NT2/D1 (cell line): ENCODE data around the gene NEGR1.

Source experiments
- DNase-seq: peaks from one replicate; pipeline ENCODE4 v3.0.0-alpha.2; 2011; ENCODE audit warnings: low read depth, low spot score
- H3K27me3 ChIP-seq: 2 replicates; pipeline ENCODE4 v1.6.0; 2011; ENCODE audit warnings: mild to moderate bottlenecking; ENCODE audit not compliant: insufficient read length, insufficient read depth
- H3K36me3 ChIP-seq: 2 replicates; pipeline ENCODE4 v1.6.1; 2011; ENCODE audit warnings: mild to moderate bottlenecking, low read length, mixed read lengths; ENCODE audit not compliant: insufficient read depth, insufficient read length
- H3K4me1 ChIP-seq: 2 replicates; pipeline ENCODE4 v1.5.1; 2011; ENCODE audit not compliant: insufficient read depth, insufficient read length
- H3K4me3 ChIP-seq: 2 replicates; pipeline ENCODE4 v1.5.1; 2011; ENCODE audit warnings: low read depth; ENCODE audit not compliant: insufficient read length
- H3K9ac ChIP-seq: 2 replicates; pipeline ENCODE4 v1.6.0; 2011; ENCODE audit warnings: low read depth; ENCODE audit not compliant: insufficient read length
- H3K9me3 ChIP-seq: 2 replicates; pipeline ENCODE4 v1.5.1; 2011; ENCODE audit warnings: mild to moderate bottlenecking, low read length; ENCODE audit not compliant: insufficient read depth
- SUZ12 ChIP-seq: IDR thresholded peaks from 2 replicates; pipeline ENCODE4 v1.6.1; 2011; ENCODE audit not compliant: insufficient read length, insufficient read depth; ENCODE audit errors: extremely low read depth
- YY1 ChIP-seq: IDR thresholded peaks from 2 replicates; pipeline ENCODE4 v1.6.1; 2011; ENCODE audit not compliant: insufficient read length, insufficient read depth
- ZNF274 ChIP-seq: IDR thresholded peaks from 2 replicates; pipeline ENCODE4 v1.6.1; 2011; ENCODE audit warnings: mild to moderate bottlenecking, low read depth, low read length

NEGR1 gene

GRCh38 chr1:72282271-72283021 lies at the start of gene NEGR1:
TSS of gene NEGR1 (minus strand) at chr1:72282539.
- H3K27me3 ChIP-seq = peaks cover 44% of the 10 kb centered on the region
- TF ChIP-seq YY1 = no peak
- TF ChIP-seq ZNF274 = no peak
- TF ChIP-seq SUZ12 = no peak
- H3K4me1 ChIP-seq = peaks cover 2% of the 10 kb centered on the region
- no peaks in the 10 kb centered on the region for H3K9me3 ChIP-seq
- H3K36me3 ChIP-seq = no peaks in the 10 kb centered on the region
- H3K4me3 ChIP-seq = peak within 1 kb of the TSS; percentile 86
- peak; percentile 86 for DNase-seq
- H3K9ac ChIP-seq = peak within 1 kb of the TSS; percentile 83

- DNase-seq = no peak
- H3K9ac ChIP-seq = no peak overlapping the region
- H3K4me1 ChIP-seq = no peaks in the 10 kb centered on the region
- H3K27me3 ChIP-seq = no peaks in the 10 kb centered on the region
- H3K36me3 ChIP-seq = no peaks in the 10 kb centered on the region
- TF ChIP-seq ZNF274 (no peak), YY1 (no peak), SUZ12 (no peak)
- no peak overlapping the region for H3K4me3 ChIP-seq
- no peaks in the 10 kb centered on the region for H3K9me3 ChIP-seq
Measured at GRCh38 chr1:72326494-72326893, 44.2 kb upstream of the NEGR1 start.

- no peak overlapping the region for H3K4me3 ChIP-seq
- no peak for DNase-seq
- no peak overlapping the region for H3K9ac ChIP-seq
- no peaks in the 10 kb centered on the region for H3K27me3 ChIP-seq
- no peaks in the 10 kb centered on the region for H3K4me1 ChIP-seq
- H3K36me3 ChIP-seq = no peaks in the 10 kb centered on the region
- TF ChIP-seq ZNF274 = no peak
- no peak for TF ChIP-seq YY1
- TF ChIP-seq SUZ12 = no peak
- no peaks in the 10 kb centered on the region for H3K9me3 ChIP-seq
Measured at GRCh38 chr1:72324451-72324850, 42.1 kb upstream of the NEGR1 start.

- no peak overlapping the region for H3K4me3 ChIP-seq
- DNase-seq = no peak
- no peak overlapping the region for H3K9ac ChIP-seq
- no peaks in the 10 kb centered on the region for H3K9me3 ChIP-seq
- H3K36me3 ChIP-seq = no peaks in the 10 kb centered on the region
- H3K4me1 ChIP-seq = no peaks in the 10 kb centered on the region
- TF ChIP-seq SUZ12 (no peak), YY1 (no peak), ZNF274 (no peak)
- H3K27me3 ChIP-seq = no peaks in the 10 kb centered on the region
Measured at GRCh38 chr1:72322910-72323309, 40.6 kb upstream of the NEGR1 start.

GRCh38 chr1:72296501-72296900 lies 14.2 kb upstream of the NEGR1 start:
- Histone ChIP-seq H3K4me3 (no peak overlapping the region), H3K9me3 (no peaks in the 10 kb centered on the region), H3K4me1 (no peaks in the 10 kb centered on the region), H3K27me3 (no peaks in the 10 kb centered on the region), H3K36me3 (no peaks in the 10 kb centered on the region), H3K9ac (no peak overlapping the region)
- DNase-seq = no peak
- no peak for TF ChIP-seq SUZ12
- no peak for TF ChIP-seq YY1
- no peak for TF ChIP-seq ZNF274

- TF ChIP-seq ZNF274 (no peak), SUZ12 (no peak), YY1 (no peak)
- Histone ChIP-seq H3K9me3 (no peaks in the 10 kb centered on the region), H3K4me3 (no peak overlapping the region), H3K4me1 (no peaks in the 10 kb centered on the region), H3K36me3 (no peaks in the 10 kb centered on the region), H3K9ac (no peak overlapping the region), H3K27me3 (peaks cover 20% of the 10 kb centered on the region)
- no peak for DNase-seq
Measured at GRCh38 chr1:72288886-72289285, 6.5 kb upstream of the NEGR1 start.

- no peak for DNase-seq
- Histone ChIP-seq H3K9me3 (no peaks in the 10 kb centered on the region), H3K9ac (no peak overlapping the region), H3K4me3 (no peak overlapping the region), H3K36me3 (no peaks in the 10 kb centered on the region), H3K4me1 (peaks cover 2% of the 10 kb centered on the region), H3K27me3 (peaks cover 29% of the 10 kb centered on the region)
- TF ChIP-seq SUZ12 = no peak
- no peak for TF ChIP-seq ZNF274
- no peak for TF ChIP-seq YY1
Measured at GRCh38 chr1:72286401-72286800, 4.1 kb upstream of the NEGR1 start.

- Histone ChIP-seq H3K9ac (peak overlapping the region; percentile 15), H3K4me3 (peak overlapping the region; percentile 86), H3K9me3 (no peaks in the 10 kb centered on the region), H3K36me3 (no peaks in the 10 kb centered on the region), H3K4me1 (peaks cover 2% of the 10 kb centered on the region), H3K27me3 (peaks cover 42% of the 10 kb centered on the region)
- no peak for DNase-seq
- no peak for TF ChIP-seq ZNF274
- no peak for TF ChIP-seq YY1
- no peak for TF ChIP-seq SUZ12
Measured at GRCh38 chr1:72285074-72285425, 2.7 kb upstream of the NEGR1 start.
